ENCODE results near the gene SIRPA.

Gene SIRPA

DNA sequence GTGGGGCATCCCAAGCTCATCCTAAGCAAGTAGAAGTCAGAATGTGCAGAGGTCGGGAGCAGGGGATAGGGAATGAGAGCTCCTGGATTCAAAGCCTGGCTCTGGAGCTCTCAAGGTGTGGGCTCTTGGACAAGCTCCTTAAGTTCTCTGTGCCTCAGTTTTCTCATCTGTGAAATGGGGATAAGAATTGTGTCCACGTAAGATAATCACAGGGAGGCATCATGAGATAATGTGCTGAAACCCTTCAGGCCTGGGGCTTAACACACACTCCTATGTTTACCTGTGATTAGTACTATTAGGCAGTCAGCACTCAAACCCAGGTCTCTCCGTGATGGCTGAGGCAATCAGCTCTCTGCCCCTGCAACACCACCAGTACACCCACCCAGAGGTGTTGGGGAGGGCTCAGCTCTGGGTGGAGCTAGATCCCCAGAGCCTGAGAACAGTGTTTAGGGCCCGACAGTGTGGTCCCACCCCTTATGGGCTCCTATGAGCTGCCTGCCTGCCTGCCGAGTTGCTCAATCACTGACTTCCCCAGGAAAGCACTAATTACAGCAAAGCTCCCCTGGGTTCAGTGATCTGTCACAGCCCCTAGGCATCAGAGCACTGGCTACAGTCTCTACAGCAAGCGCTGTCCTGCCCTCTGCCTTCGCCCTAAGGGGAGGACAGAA lies 6.3 kb upstream of the SIRPA start:
- peak; percentile 81 to 88 for DNase-seq

DNA sequence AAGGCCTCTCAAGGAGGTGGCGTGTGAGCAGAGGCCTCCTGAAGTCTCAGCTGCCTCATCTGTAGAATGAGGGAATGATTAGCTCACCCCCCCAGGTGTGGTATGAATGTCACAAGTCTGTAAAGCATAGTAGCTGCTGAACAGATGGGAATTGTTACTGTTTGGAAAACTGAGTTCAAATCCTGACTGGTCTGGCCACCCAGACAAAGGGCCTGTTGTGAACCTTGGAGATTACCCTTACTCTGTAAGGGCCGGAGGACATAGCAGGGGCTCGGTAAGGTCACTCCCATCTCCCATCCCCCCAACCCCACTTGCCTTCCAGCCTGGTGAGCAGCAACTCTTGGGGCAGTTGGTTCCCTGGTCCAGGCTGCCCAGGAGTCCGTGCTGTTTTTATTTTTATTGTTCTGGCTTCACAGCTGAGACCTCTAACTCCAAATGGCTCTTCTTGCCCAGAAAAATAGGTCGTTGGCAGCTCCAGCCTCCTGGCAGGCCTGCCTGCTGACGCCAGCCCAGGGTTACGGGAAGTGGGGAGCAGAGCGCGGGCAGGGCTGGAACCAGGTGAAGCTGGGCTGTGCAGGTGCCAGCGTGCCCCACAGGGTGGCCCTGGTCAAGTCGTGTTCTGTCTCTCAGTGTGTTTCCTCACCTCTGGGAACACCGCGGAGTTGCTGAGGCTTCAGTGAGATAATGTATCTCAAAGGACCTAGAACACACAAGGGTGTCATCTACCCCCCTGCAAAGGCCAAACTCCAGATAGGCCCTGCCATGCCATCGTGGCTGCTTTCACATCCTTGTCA lies 4.5 kb upstream of the SIRPA start:
- no peak for DNase-seq

DNA sequence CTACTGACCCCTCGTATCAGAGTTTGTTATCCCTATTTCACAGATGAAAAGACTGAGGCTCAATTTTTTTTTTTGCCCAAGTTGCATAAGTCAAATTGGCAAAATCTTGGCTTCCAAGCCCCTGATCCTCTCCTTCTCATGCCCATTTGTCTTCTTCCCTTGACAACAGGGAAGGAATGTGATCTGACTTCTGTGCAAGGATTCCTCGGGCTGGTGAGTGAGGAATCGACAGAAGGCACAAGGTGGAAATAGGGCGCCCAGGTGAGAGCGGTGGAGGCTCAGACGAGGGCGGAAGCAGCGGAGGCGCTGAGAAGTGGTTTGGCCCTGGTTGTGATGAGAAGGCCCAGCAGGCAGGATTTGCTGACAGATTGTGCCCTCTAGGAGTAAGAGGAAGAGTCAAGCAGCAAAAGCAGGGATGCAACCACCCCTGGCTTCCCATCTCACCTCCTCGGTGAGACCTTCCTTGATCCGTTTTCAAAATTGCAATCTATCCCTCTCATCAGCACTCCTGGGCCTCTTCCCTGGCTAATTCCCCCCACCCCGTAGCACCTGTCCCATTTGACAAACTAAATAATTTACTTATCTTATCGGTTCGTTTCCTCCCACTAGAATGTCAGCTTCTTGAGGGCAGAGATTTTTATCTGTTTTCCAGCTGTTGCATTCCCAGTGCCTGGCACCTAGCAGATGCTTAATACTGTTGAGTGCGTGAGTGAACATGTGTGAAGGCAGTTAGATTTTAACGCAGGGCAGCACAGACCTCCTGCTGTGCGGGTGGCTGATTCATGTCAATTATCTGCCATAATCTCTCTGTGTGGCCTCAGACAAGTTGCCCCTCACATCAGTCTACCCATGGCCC lies 3.7 kb upstream of the SIRPA start:
- no peak for DNase-seq

DNA sequence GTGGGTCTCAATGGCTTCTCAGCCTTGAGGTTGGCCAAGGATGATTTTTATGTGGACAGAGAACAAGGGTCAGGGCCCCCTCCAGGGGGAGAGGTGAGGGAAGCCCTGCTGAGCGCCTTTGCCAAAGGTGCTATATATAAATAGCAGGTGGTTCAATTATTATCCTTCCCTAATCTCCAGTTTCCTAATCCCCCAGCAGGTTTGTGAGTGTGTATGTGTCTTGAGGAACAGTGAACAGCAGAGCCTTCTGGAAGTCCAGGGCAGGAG lies 3.2 kb upstream of the SIRPA start:
- no peak for DNase-seq

DNA sequence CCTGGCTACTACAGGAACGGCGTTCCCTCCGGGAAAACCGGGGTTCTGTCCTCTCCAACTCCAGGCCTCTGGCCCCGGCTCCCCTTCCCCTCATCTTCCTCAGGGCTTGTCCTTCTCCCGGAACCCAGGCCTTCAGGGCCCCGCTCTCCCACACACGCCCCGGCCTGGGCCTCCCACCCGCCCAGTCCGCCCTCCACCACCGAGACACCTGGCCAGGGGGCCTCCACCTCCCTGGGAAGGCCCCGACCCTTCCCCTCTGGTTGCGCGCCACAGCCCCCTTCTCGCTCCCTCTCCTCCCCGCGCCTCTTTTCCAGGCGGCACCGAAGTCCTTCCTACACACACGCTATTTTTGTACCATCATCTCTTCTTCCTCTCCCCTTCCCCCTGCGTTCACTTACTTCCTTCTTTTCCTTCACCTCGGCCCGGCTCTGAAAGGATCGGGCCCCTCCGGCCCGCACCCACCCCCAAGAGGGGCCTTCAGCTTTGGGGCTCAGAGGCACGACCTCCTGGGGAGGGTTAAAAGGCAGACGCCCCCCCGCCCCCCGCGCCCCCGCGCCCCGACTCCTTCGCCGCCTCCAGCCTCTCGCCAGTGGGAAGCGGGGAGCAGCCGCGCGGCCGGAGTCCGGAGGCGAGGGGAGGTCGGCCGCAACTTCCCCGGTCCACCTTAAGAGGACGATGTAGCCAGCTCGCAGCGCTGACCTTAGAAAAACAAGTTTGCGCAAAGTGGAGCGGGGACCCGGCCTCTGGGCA lies 1.3 kb upstream of the SIRPA start:
- peak; percentile 68 to 80 for DNase-seq

DNA sequence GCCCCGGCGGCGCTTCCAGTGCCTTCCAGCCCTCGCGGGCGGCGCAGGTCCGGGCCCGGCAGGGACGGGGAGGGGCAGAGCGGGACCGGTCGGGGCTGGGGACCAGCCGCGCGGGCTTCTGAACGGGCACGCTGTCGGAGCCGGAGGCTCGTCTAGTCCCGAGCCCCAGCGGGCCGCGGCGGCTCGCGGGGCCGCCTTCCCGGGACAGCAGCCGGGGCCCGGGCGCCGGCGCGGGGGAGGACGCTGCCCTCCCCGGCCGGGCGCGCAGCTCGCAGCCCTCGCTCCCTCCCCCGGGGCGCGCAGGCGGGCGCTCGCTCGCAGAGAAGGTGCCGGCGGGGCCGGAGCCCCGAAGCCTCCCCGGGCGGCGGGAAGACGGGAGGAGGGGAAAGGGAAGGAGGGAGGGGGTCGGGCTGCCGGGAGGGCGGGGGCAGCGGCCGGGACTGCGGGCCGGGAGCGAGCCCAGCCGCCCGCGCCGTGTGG lies 696 bp upstream of the SIRPA start:
- peak in 1 of 2 experiments; percentile 38 for DNase-seq

DNA sequence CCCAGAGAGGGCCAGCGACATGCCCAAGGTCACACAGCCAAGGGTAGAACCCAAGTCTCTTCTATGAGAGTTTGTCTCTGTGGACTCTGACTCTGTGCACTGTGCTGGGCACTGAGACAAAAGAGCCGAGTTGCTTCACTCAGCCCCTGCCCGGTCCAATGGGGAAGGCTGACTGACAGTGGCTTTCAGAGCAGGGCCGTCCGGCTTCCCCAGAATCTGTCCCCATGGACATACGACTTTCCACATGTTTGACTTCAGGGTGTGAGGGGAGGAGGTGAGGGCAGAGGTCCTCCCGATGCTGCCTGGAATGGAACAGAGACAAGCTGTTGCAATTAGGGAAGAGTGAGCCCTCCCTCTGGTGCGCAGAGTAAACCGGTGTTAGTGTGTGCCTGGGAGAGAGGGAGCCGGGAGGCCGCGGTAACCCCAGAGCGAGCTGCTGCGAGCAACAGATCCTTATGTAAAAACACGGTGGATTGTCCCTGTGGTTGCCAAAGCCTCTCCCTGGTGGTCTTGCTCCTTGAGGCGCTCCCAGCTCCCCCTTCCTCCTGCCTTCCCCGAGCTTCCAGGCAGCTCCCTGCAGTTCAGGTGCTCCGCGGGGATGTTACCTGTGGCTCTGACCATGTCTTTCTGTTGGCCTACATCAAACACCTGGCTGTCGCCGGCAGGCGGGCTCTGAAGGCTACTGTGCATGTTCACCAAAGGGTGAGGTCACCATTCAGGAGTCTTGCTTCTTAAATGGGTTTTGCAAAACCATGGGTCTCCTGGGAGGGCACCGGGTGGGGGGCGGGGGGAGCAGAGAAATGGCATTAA lies 672 bp downstream of the SIRPA start:
- DNase-seq: peak in 1 of 2 experiments; percentile 9

DNA sequence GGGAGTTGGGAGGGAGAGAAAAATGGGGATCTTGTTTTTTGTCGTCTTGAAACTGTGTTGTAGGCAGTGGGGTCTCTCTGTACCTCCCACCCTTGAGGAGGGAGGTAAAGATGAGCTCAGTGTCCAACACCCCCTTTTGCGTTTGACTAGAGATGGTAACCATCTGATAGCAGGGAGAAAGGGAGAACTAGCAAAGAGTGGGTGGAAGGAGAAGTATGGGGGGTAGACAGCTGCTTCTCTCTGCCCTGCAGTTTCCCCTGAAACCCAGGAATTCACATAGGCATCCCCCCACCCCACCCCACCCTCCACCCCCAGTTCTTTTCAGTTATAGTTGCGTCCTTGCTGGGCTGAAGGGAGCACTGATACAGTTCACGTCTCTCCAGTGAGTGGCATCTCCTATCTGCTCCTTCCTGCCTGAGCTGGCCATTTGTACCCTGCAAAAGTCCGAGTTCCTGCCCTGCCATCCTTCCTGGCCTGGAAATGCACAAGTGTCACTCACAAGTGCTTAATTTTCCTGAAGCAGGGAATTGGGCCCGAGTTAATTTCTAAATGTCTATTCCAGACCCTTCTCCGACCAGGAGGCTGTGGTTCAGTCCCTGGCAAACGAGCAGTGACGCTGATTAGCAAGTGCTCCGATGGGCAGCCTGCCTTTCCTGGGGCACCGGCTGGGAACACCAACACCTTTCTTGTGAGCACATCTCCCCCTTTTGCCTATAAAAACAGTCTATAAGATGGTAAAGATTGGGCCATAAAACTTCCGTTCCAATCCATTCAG lies 1.5 kb downstream of the SIRPA start:
- peak in 1 of 2 experiments; percentile 14 for DNase-seq

DNA sequence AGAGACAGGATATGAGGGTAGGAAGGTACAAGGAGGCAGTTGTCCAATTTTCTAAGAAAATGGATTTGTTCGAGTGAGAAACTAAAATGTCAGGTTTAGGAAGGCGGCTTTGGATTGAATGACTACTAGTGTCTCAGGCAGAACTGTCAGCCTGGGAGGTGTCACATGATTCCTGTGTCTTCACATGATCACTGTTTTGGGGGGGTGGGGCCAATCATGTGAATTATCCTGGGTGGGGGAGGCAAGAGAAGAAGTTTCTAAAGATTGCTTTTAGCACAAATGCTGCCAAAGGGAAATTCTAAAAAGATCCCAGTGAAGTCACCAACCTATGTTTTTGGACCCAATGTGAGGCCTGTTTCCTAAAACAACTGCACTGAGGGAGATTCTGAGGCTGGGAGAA lies 2.3 kb downstream of the SIRPA start:
- peak; percentile 10 to 27 for DNase-seq

DNA sequence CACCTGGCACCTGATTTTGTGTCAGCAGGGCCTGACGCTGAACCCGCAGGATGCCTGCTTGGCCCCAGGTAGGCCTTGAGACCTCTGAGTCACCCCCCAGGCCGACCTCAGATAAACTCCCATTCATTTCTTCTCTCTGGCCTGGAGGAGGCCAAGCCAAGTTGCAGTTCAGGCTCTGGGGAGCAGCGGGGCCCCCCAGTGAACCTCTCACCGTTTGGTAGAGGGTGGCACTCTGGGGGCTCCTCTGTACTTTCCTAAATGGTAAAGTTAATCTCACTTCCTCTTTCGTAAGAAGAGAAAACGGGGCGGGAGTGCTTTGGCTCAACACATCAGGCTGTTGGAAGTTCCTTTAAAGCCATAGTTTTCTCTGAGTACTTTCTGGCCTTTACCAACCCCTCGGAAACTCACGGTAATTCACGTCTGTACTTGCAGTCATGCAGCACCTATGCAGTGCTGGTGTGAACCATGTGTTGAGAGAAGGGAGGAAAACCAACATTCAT lies 2.8 kb downstream of the SIRPA start:
- peak; percentile 79 to 83 for DNase-seq

DNA sequence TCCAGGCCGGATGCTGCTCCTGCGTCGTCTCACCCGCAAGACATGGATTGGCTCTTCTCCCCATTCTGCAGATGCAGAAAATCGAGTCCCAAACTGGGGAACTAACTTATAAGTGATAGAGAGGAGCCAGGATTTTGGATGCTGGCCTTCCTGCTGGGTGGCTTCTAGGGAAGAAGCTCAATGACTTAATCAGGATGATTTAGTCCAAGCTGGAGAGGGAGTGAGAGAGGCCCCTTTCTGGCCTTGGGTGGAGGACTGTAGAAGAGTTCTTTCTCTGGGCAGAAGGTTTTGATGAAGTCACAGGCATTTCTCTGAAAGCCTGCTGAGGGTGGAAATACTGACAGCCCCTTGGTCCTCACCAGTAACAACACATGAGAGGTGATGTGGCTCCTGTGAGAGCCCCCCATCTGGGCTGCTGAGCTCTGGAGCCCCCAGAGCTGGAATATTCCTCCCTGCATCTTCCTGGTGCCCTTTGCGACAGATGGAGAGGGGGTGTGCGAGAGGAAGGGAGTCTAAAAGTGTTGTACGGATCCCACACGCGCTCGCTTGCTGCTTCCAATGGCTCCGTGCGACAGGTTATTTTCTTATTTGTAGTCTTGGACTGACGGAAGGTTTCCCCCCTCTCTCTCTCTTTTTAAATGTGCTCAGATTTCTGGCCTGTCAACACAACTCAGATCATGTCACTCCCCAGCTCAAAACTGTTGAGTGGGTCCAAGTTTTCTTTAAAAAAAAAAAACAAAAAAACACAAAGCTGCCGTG lies 3.5 kb downstream of the SIRPA start:
- no peak for DNase-seq

DNA sequence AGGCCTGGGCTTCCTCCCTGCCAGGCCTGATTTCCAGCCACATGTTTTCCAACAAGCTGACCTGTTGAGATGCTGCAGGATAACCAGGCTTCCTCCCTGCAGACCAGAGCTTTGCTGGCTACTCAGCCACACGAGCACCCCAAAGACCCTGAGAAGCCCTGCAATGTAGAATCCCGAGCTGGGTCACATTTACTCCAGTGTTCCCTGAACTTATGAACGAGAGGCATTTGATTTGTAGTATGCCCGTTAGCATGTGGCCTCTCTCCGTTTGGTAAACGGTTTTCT lies 4.0 kb downstream of the SIRPA start:
- DNase-seq: no peak

DNA sequence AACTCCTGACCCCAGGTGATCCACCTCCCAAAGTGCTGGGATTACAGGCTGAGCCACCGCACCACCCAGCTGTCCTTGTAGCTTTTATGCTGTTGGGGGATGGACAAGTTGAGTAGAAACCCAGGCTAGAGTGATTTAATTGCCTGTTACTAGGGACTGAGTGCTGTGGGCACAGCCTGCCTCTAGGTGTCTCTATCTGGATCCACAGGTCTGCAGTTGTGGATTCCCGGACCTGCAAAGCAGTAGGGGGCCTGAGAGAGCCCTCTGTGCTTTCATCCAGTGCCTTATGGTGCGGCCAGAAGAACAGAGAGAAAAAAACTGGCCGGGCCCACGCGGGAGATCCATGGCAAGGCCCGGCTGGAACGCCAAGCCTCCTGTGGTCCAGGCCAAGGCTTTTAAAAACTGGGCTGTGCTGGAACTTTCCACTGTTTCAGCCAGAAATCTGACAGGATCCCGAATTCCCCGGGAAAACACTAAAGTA lies 5.2 kb downstream of the SIRPA start:
- peak; percentile 80 to 82 for DNase-seq

DNA sequence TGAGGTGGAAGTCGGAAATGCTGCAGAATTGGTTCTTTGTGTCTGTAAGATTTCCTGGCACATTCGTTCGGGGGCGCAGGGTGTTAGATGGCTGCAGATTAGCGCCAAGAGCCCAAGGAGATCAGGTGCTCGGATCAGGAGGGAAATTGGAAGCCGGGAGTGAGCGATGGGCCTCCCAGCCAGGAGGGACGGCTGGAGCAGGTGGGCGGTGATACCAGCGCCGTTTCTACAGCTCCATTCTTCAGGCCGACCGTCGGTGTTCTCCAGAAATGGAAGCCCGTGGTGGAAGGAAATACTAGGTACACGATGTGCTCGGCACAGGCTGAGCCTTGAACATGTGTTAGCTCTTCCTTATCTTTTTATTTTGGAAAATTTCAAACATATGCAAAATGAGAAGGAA lies 6.5 kb downstream of the SIRPA start:
- DNase-seq: no peak

DNA sequence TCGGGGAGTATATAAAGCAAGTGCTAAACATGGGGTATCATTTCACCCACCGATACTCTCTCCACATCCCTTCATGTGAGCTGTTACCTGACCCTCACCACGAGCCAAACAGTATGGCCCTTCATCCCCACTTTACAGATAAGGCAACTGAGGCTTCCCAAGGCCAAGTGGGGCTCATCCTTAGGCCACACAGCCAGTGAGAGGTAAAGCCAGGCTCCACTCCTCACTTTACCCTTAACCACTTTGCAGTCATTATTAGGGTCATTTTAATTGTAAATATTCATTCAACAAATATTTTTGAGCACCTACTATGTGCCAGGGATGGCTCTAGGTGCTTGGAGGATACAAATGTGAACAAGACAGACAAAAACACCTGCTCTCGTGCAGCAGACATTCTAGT lies 7.0 kb downstream of the SIRPA start:
- DNase-seq: no peak

DNA sequence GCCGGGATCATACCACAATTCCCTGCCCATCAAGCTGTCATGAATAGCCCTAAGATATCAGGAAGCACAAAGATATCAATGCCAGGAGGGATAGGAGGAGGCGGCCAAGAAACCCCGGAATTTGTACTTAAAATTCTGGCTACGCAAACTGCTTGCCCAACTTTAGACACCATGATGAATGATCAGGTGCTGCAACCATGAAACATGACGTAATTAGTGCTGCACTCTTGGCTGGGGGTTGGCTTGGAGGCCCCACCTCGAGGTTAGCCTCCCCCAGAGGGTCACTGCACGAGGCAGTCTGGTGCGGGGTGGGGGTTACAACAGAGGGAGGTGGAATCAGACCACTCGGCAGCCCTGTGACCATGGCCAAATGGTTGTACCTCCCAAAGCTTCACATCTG lies 8.9 kb downstream of the SIRPA start:
- DNase-seq: no peak

DNA sequence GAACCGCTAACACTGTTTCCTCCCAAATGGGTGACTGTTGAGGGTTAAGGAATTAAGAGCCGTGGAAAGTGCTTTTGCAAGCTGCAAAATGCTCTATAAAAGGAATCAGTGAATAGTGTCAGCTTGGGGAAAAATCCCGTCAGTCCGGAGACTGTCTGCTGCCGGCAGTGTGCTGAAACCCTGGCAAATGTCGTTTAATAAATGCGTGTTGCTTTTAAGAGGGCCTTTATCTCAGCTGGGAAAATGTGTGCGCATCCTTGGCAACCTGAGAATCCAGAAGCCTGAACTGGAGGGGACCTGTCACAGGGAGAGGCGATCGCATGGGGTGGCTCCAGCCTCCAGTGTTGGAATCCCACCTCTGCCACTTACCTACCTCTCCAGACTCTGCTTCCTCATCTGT lies 9.8 kb downstream of the SIRPA start:
- no peak for DNase-seq

DNA sequence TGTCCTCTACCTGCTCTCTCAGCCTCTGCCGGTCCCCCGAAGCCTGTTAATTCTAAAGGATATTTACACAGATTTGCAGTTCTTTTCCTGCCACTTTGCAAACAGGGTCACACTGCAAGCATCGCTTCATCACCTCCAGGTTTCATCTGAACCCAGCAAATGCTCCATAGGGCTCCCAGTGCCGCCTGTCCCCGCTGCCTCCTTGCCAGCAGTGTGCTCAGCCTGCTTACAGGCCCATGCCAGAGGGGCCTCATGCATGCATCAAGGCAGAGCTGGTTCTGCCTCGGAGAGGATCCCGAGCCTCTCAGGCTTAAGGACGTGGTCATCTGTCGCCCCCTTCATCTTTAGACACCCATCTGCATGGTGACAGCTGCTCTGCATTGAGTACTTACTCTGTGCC lies 10.5 kb downstream of the SIRPA start:
- no peak for DNase-seq

DNA sequence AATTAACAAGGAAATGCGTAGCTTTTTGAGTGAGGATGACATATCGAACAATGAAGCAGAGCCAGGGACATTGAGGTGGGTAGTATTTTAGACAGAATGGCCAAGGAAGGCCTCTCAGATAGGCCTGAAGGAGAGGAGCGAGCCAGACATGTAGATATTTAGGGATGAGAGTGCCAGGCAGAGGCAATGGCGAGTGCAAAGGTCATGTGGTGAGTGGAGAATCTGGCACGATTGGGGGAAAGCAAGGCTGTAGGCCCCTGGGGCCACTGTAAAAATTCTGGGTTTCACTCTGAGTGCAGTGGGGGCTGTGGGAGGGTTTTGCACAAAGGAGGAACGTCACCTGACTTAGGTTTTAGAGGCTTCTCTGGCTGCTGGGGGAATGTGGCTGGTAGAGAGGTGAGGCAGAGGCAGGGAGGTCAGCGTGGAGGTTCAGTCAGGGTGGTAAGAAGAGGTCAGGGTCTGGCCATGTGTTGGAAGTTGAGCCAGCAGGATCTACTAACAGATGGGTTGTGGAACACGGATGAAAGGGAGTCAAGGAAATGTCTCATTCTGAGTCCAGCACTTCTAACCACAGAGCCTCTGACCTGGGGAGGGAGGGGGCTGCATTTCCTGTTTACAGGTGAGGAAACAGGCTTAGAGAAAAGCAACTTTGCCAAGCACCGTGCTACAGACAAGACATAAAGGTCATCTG lies 11.3 kb downstream of the SIRPA start:
- DNase-seq: no peak

DNA sequence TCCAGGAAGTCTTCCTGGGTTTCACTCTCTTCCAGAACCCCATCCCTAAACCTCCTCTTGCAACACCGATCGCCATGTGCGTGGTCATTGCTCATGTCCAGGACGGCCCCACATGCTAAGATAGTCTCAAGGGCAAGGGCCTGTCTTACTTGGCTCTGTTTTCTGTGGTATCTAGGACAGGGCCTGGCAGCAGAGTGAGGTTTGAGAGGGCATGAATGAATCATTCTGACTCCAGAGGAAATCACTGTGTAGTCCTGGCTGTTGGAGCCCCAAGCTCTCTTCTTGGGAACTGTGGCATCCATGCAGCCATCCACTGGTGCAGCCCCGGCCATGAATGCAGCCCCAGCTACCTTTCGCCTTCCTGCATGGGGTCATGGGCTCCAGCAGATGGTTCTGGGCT lies 12.4 kb downstream of the SIRPA start:
- no peak for DNase-seq

Measured in Kasumi-1 (cell line).